LNCaP clone FGC (cell line): ENCODE measurements around the gene CCRL2.

ENCODE experiments used
- DNase-seq: peaks from one replicate; pipeline ENCODE4 v3.0.0-alpha.2; 2011; ENCODE audit warnings: low read depth
- H3K4me3 ChIP-seq: 2 replicates; pipeline ENCODE4 v1.5.1; 2011; ENCODE audit warnings: mild to moderate bottlenecking, low read depth, low read length, control low read depth
- CTCF ChIP-seq: IDR thresholded peaks from 2 replicates; pipeline ENCODE4 v1.5.1; 2012; ENCODE audit warnings: mild to moderate bottlenecking; ENCODE audit not compliant: control insufficient read depth, insufficient read depth; ENCODE audit errors: extremely low read depth

Gene CCRL2

DNA sequence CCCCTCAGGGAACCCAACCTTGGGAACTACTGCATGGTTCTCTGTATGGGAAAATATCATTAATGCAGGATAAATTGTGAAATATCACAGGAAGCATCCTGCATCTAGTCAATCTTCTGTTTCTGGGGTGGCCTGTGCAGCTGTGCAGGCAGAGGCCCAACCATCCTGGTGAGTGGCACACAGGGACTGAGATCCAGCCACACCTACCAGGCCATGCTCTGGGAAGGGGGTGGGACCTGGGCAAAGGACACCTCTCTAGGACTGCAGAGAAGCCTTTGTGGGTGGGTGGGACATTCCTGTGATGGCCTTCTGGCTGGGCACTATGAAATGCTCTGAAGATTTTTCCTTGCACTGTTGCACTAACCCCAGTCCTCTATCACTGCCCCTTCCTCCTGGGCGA, 26.8 kb downstream of the CCRL2 start:
- TF ChIP-seq CTCF, result no peak
- no peak for DNase-seq
- H3K4me3 ChIP-seq, result no peak overlapping the region

GRCh38 chr3:46435081-46435726, 28.1 kb downstream of the CCRL2 start:
- TF ChIP-seq CTCF, result no peak
- no peak for DNase-seq
- no peak overlapping the region for H3K4me3 ChIP-seq

- TF ChIP-seq CTCF, result no peak
- no peak overlapping the region for H3K4me3 ChIP-seq
- no peak for DNase-seq
Observed at GRCh38 chr3:46438831-46439230, 31.8 kb downstream of the CCRL2 start.

GRCh38 chr3:46440531-46441294, 33.7 kb downstream of the CCRL2 start:
- no peak for TF ChIP-seq CTCF
- DNase-seq, result no peak
- no peak overlapping the region for H3K4me3 ChIP-seq

- H3K4me3 ChIP-seq, result no peak overlapping the region
- TF ChIP-seq CTCF, result peak; percentile 42
- DNase-seq, result no peak
Observed at GRCh38 chr3:46442576-46443530, 35.8 kb downstream of the CCRL2 start.

DNA sequence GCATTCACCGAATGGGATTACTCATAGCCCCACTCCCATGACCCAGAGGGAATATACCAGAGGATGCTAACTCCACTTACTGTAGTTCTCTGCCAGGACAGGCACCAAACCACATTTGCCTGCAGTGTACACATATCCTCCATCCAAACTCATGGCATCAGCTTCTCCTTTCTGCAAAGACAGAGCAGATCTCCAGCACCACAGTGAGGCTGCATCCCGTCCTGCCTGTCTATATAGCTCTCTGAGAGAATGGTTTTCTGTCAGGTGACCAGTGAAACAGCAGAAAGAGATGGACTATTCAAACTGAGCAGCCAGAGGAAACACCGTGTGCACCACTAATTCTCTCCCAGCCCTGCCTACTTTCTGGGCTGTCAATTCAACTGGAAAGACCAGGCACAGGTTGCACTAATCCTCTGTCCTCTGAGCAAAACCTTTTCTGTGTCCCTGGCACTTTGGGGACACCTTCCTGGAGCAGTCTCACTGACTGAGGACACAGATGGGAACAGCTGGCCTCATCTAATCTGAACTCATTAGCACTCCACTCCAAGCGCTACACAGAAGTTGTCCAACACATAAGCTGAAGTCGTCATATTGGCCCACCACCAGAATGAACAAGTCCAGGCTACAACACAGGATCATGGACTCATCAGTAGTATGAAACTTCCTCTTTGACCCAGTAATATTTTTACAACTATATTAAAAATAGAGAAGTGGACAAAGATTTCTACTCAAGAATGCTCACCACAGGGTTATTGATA, 40.3 kb downstream of the CCRL2 start:
- no peak overlapping the region for H3K4me3 ChIP-seq
- DNase-seq, result no peak
- TF ChIP-seq CTCF, result no peak
